HG03139 (cell line): ENCODE results near the gene IL18.
"Not testable (repeated sequence)": the region's sequence is repeated elsewhere in the genome, so short reads cannot be mapped to it uniquely, and the experiment has no call there.

Experiments used
- ATAC-seq: cut with Tn5 transposase; IDR thresholded peaks from one replicate; pipeline ENCODE4 v1.9.1; 2021; ENCODE audit not compliant: unreplicated experiment

Gene IL18

DNA sequence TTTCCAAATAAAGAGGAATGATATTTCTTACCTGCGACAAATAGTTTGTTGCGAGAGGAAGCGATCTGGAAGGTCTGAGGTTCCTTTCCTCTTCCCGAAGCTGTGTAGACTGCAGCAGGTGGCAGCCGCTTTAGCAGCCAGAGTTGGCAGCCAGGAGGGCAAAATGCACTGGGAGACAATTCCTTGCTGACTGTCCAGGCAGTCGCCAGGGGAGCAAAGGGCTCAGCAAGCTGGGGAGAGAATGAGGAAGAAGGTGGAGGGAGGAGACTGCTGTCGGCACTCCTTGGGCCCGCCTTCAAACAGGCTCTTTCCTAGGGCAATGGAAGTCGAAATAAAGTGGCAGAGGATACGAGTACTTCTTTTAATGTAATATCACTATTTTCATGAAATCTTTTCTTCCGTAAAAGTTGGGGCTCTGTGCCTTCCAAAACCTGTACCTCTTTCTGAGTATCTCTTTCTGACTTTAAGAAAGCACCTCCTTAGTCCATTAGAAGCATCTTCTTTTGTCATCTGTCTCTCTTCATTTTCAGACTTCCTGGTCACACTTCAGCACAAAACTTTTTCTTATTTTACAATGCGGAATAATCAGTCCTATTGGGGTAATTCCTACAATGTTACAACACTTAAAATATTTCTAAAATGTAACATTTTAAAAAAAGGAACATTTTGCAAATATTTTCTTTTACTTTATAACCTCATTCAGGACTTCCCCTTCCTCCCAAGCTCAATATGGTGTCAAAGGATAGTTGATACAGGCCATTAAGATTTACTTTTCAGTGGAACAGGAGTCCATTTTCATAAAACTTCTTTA lies at the start of gene IL18:
Gene IL18 (minus strand): TSS at position 220 of the 811 bp plus-strand sequence. CDS start 9,041 bp downstream, outside the sequence.
- ATAC-seq = no peak

DNA sequence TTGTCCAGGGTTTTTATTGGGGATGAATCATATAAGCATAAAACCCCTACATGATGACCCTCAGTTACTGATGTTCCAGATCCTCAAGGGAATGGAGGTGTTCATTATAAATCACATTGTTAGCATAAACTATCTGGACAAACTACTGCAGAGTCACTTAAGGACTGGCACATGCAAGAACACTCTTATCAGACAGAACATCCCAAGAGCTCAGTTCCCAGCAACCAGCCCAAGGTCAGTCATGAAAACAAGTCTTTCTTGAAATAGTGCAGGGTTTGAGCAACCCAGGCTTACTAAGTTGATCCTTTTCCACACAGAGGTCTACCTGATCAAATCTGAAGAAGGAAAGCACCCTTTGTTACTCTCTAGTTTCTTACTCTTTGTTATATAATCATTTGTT lies 48.8 kb upstream of the IL18 start:
- no peak for ATAC-seq

DNA sequence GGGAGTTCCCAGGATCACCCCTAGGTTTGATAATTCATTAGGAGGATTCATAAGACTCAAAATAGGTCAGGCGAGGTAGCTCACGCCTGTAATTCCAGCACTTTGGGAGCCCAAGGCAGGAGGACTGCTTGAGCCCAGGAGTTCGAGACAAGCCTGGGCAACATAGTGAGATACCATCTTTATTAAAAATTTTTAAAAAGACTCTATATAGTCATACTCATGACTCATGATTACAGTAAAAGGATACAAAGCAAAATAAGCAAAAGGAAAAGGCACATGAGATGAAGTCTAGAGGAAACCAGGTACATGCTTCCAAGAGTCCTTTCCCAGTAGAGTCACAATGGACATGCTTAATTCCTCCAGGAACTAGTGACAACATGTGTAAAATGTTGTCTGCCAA lies 48.4 kb upstream of the IL18 start:
- no peak for ATAC-seq

DNA sequence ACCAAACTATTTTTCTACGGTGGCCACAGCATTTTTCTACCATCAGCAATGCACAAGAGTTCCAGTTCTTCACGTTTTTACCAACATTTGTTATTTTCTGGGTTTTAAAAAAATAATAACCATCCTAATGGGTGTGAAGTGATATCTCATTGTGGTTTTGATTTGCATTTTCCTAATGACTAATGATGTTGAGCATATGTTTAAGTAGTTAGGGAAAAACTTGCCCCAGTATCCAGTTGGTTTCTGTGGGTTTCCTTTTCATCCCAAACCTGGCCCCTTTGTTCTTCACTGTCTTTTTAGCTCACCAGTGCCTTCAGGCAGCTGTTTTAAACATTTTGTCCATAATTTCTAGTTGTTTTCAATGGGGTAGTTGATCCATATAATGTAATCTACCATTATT lies 47.6 kb upstream of the IL18 start:
- ATAC-seq = no peak

DNA sequence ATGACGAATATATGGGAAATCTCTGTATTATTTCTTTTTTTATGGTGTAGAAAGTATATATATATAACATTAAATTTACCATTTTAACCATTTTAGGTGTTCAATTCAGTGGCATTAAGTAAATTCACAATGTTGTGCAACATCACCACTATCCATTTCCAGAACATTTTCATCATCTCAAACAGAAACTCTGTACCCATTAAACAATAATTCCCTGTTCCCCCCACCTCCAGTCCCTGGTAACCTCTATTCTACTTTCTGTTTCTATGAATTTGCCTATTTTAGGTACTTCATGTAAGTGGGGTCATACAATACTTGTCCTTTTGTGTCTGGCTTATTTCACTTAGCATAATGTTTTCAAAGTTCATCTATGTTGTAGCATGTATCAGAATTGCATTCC lies 47.0 kb upstream of the IL18 start:
- ATAC-seq = no peak

DNA sequence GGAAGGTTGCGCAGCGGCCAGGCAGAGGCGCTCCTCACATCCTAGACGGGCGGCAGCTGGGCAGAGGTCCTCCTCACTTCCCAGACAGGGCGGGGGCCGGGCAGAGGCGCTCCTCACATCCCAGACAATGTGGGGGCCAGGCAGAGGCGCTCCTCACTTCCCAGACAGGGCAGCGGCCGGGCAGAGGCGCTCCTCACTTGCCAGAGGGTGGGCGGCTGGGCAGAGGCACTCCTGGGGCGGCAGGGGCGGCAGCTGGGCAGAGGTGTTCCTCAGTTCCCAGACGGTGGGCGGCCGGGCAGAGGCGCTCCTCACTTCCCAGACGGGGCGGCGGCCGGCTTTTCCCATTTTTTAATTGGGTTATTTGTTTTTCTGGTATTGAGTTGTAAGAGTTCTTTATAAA lies 42.2 kb upstream of the IL18 start:
- no peak for ATAC-seq

DNA sequence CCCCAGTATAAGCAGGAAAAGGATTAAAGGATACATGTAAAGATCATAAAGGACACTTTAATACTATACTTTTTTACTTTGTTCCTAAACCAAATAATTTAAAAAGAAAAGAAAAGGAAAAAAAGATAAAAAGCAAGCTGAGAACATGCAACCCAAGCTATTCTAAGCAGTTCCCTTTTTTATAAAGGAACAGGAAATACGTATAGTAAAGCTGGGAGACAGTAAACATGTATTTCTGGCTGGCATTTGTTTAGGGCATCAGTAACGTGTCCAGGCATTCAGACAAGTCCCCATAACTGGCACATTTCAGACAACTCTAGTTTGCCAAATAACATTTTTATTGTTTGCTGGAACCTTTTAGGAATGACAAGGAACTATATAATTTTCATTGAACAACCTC lies 36.4 kb upstream of the IL18 start:
- ATAC-seq = no peak

DNA sequence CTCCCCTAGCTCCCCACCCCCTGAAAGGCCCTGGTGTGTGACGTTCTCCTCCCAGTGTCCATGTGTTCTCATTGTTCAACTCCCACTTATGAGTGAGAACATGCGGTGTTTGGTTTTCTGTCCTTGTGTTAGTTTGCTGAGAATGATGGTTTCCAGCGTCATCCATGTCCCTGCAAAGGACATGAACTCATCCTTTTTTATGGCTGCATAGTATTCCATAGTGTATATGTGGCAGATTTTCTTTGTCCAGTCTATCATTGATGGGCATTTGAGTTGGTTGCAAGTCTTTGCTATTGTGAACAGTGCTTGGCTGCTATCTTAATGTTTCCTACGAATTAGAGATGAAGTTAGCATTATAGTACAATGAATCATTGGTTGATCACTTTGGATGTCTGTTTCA lies 35.2 kb upstream of the IL18 start:
- not testable (repeated sequence) for ATAC-seq

DNA sequence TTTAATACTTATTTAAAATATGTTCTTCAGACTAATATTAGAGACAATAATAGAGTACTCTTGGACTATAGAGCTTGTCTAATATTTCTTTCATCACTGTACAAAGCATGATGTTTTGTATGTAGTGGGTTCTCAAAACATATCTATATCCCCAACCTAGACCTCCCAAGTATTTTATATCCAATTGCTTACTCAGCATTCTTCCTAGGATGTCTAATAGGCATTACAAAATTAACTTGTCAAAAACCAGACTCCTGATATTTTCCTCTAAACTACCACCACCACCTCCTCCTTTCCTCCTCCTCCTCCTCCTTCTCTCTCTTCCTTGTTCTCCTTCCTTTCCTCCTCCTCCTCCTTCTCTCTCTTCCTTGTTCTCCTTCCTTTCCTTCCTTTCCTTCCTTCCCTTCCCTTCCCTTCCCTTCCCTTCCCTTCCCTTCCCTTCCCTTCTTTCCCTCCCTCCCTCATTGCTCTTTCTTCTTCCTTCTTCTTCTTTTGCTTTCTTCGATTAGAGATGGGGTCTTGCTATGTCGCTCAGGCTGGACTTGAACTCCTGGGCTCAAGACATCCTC lies 32.7 kb upstream of the IL18 start:
- ATAC-seq = no peak

DNA sequence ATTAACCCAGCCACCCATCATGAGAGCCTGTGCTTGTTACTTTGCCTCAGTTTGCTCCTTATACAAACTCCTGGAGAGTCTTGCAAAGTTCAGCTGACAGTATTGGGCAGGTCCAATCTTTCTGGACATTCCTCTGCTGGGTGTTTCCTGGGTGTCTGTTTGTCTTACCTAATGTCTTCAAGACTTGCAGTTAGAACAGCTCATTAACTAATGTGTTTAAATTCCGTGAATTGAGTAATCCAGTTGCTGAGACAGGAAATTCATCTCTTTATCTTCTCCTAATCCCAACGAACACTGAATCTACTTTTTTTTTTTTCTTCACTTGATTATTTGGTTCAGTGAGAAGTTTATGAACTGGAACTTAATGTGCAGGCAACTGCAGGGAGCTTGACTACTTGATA lies 32.1 kb upstream of the IL18 start:
- no peak for ATAC-seq

DNA sequence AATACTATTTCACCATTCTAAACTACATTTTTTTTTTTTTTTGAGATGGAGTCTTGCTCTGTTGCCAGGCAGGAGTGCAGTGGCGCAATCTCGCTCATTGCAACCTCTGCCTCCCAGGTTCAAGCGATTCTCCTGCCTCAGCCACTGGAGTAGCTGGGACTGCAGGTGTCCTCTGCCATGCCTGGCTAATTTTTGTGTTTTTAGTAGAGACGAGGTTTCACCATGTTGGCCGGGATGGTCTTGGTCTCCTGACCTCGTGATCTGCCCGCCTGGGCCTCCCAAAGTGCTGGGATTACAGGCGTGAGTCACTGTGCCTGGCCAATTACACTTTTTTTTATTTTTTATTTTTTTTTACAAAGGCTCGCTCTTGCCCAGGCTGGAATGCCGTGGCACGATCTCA lies 31.2 kb upstream of the IL18 start:
- not testable (repeated sequence) for ATAC-seq

DNA sequence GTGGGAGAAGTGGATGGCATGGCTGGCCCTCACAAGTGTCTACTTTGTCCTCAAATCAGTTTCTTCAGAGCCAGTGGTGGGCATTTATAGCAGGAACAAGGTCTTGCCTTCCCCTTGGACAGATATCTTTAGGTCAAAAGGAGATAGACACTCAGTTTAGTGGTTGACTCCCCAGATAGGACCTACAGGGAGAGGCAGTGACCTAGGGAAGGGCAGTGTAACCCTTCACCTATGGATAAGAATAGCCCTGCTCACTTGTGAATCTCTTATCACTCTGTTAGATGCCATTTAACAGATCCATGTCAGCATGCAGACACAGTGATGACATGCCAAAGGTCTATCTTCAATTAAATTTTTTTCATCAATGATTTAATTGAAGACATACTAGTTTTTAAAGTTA lies 22.4 kb upstream of the IL18 start:
- ATAC-seq = no peak

DNA sequence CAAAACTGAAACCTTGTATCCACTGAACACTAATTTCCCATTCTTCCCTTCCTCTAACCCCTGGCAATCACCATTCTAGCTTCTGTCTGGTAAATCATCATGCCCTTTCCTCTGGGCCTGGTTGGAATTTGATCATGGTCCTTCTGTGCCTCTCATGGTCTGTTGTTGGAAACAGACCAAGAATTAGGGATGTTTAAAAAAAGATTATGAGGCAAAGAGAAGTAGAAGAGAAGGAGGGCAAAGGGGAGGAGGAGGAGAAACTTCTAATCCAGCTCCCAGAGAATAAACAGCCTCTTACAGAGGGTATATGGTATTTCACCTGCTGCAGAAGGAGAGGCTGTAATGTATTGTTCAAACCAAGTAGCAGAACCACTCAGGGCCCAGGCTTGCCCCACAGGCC lies 22.0 kb upstream of the IL18 start:
- ATAC-seq = no peak

DNA sequence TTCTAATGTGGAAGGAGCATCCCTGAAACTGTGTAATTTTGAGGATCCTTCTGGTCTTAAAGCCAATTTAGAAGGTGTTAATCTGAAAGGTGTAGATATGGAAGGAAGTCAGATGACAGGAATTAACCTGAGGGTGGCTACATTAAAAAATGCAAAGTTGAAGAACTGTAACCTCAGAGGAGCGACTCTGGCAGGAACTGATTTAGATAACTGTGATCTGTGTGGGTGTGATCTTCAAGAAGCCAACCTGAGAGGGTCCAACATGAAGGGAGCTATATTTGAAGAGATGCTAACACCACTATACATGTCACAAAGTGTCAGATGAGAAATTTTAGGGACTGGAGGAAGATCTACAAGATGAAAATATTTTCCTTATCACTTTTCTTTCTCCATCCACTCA lies 19.0 kb upstream of the IL18 start:
- no peak for ATAC-seq

DNA sequence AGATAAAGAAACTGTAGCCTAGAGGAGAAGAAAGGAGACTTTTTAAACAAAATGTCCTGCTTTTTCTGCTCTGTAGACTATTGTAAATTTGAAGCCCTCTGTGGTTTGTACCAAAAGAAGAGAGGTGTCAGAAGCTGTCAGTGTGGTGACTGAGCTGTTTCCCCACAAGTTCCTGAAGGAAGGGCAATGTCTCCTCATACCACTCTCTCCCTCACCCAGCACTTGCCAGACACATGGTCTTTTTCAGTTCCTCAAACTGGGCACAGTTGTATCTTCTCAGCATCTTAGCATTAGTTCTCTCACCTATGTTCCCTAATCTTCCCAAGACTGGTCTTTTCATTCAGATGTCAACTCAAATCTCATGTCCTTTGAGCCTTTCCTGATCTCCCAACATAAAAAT lies 15.7 kb upstream of the IL18 start:
- no peak for ATAC-seq

DNA sequence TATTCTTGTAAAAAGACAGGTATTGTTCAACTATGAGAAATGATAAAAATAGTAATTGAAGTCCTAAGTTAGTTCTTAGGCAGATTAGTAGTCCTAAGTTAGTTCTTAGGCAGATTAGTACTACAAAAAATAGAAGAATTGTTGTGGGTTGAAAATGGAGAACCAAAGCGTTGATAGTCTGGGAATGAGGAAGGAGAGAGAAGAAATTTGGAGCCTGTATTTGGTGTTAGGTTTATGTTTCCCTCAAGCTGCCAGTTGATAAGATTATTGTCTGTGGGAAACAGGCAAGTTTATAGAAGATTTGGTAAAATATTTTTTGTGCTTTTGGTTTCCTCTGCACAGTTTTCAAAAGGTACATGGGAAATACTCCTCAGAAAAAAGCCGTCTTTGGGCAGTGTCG lies 15.0 kb upstream of the IL18 start:
- ATAC-seq = no peak

DNA sequence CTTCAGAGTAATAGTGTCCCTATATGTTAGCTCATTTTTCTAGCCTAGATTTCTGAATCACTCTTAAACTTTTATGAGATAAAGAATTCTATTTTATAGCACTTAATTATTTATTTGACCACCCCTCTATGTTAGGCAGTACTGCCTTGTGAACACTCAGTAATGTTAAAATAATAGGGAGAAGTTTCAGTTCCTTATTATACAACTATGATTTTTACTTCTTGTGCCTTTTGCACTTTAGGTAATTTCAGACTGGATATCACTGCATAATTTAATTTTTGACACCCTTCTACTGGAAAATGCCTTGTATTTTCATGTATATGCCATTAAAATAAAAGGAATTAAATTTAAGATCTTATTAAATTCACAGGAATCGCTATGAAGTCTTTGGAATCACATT lies 14.5 kb upstream of the IL18 start:
- no peak for ATAC-seq

DNA sequence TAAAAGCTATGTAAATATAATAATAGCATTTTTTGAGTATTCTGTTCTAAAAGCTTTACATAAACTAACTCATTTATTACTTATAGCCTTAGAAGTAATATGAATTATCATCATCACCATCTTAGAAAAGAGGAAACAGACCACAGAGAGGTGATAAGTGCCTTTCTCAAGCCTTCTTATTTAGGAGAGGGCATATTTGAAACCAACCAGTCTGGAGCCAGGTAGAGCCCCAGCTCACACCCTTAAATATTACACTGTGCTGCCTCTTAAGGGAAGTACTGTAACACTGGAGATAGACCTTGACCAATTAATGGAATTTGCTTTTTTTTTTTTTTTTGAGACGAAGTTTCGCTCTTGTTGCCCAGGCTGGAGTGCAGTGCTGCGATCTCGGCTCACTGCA lies 13.7 kb upstream of the IL18 start:
- ATAC-seq = no peak

DNA sequence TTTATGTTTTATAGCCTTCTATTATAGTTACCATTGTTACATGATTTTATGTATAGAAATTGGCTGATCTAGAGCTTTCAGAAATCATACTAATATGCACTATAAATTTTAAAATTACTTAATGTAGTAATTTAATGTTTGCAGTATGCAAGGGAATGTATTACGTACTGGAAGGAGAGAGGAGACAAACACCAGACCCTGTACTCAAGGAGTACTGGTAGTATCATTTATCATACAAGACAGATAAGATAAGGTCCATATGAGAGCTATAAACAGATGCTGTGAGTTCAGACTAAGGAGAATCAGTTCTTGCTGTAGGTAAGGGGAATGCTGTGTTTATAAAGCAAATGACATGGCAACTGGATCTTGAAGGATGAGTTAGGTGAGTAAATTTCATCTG lies 12.2 kb upstream of the IL18 start:
- ATAC-seq = no peak

DNA sequence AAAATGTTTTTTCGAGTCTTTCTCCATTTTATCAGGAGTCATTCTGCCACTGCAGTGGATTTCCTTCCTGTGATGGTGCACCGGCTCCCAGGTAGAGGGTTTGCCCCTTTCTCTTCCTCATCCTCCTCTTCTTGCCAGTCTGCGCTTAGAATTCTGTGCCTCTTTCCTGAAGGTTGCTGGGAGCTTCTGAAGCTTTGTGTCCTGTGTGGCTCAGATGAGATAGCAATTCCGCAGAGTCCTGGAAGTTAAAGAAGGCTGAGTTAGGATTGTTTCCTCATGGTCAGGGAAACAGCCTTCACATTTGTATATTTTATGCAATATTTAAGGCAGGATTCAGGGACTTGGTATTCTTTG lies 11.7 kb upstream of the IL18 start:
- ATAC-seq = no peak

DNA sequence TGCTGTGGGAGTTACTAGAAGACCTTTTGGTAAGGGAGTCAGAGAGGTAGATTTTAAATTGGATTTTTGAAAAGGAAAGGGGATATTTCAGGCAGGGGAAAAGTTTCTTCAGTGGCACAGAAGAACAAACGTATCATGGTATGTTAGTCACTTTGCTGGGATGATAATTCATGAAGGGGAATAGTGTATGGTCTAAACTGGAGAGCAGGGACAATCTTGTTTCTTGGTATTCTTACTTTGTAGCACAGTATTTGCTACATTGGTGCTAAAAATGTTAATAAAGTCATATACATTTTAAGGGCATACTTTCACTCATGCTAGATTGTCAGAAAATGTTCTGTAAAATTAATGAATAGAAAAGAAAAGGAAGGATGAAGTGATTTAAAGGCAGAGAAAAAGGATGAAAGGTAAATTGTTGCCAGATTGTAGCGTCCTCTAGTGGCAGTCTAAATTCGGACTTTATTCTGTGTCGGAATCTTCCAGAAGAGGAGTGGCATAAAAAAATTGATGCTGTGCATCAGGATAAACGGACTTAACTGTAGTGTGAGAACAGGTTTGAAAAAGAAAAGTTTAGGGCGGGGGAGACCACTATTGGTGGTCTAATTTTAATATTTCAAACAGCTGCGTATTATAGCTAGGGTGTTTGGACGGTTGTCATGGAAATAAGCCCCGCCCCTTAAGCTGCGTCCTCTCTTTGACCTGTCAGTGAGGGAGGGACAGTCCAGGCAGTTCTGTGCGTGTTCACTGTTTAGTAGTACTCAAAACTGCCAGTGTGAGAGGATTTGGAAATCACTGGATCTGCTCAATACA lies 11.1 kb upstream of the IL18 start, which contains the start of gene BCO2:
Gene BCO2 (plus strand): TSS at position 724 of the 810 bp plus-strand sequence. CDS start 90 bp downstream, outside the sequence.
- no peak for ATAC-seq

DNA sequence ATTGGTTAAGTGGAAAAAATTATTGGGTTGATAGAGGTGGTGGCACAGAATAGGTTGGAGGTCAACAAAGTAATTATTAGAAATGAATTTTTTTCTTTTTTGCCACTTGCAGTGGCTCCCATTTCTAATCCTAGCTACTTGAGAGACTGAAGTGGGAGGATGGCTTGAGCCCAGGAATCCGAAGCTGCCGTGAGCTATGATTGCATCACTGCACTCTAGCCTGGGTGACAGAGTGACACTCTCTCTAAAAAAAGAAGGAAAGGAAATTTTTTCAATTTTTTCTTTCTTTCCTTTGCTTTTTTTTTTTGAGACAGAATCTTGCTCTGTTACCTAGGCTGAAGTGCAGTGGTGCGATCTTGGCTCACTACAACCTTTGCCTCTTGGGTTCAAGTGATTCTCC lies 9.3 kb upstream of the IL18 start:
- ATAC-seq = no peak
